GM21360 (cell line): Measurements from ENCODE around the gene ELL2.

ENCODE experiments used
- ATAC-seq: cut with Tn5 transposase; IDR thresholded peaks from one replicate; pipeline ENCODE4 v1.9.1; 2021; ENCODE audit warnings: mild to moderate bottlenecking, moderate library complexity; ENCODE audit not compliant: unreplicated experiment

Gene ELL2

GRCh38 chr5:95961617-95962474 lies at the start of gene ELL2:
Gene ELL2 (minus strand): TSS chr5:95961851. CDS start chr5:95961721, 130 bp downstream.
- ATAC-seq: peak; percentile 86

- no peak for ATAC-seq
Observed at GRCh38 chr5:96008987-96009647, 47.5 kb upstream of the ELL2 start.

DNA sequence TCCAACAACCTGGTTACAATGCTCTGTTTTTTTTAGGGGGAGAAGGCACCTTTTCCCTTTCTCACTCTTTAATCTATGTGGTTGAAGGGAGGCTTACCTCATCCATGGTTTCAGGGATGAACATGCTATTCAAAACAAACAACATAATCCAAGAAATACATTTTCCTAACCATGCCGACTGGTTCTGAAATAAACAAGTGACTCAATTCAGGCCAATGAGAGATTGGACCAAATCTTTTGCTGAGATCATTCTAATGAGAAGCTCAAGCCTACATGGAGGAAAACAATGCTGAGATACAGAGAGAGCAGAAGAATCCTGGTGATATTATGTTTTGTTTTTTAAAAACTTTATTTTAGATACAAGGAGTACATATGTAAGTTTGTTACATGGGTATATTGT lies 46.8 kb upstream of the ELL2 start:
- ATAC-seq: no peak

DNA sequence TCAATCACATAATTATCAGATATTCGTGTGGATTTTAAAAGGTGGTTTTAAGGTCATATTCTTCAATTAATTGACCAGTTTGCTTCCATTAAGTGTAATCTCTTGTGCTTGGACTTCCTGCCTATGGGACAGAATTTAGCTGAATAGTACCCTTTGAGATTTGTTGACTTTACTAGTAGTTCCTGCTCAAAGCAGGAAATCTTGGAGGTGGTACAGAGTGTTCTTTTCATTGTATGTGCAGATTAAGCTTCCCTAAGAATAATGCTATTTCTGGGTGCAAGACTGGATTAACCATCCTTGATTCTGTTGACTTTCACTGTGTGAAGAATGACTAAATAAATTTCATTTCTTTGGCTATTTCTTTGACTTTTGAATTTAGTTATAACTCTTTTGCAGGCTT lies 45.4 kb upstream of the ELL2 start:
- no peak for ATAC-seq

DNA sequence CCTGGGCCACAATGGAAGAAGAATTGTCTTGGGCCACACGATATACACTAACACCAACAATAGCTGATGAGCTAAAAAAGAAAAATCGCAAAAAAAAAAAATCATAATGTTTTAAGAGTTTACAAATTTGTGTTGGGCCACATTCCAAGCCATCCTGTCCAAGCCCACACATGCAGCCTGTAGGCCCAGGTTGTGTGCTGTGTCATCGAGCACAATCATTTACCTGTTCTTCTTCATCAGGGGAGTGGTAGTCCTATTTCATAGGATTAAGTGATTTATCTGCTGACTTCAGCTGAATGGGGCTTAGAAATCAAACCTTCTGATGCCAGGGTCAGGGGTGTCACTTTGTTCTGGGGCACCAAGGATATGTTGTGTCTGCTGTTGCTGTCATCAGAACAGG lies 44.6 kb upstream of the ELL2 start:
- ATAC-seq: no peak

- no peak for ATAC-seq
Observed at GRCh38 chr5:96004754-96005153, 43.1 kb upstream of the ELL2 start.

DNA sequence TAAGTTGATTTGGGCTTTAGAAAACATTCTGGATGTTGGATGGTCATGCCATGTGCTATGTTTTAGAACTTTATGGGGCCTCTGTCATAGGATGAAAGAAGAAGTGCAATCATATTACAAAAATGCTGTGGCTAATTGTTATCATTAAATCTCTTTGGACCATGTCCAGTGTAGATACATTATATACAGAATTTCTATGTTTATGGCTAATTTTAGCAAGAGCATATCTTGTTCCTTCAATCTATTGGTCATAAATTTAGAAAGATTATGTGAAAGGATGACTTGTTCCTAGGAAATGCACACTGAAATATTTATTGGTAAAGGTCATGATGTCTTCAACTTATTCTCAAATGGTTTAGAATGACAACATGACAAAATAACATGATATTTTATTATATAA lies 42.4 kb upstream of the ELL2 start:
- ATAC-seq: no peak

GRCh38 chr5:96001262-96001661 lies 39.6 kb upstream of the ELL2 start:
- no peak for ATAC-seq

- ATAC-seq: no peak
Observed at GRCh38 chr5:96000308-96000707, 38.7 kb upstream of the ELL2 start.

GRCh38 chr5:95996904-95997723 lies 35.5 kb upstream of the ELL2 start:
- no peak for ATAC-seq

- ATAC-seq: no peak
Observed at GRCh38 chr5:95995962-95996489, 34.4 kb upstream of the ELL2 start.

DNA sequence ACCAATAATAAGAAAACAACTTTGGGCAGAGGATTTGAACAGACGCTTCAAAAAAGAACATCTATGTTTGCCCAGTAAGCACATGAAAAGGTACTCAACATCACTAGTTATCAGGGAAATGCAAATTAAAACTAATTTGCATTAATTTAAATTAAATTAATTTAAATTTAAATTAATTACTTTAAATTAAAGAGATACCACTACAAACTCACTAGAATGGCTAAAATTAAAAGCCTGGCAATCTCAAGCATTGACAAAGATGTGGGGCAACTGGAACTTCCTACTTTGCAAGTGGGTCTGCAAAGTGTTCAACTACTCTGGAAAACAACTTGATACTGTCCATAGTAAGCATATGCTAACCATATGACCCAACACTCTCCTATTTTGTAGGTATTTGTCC lies 32.1 kb upstream of the ELL2 start:
- no peak for ATAC-seq

- no peak for ATAC-seq
Observed at GRCh38 chr5:95993266-95993665, 31.6 kb upstream of the ELL2 start.

DNA sequence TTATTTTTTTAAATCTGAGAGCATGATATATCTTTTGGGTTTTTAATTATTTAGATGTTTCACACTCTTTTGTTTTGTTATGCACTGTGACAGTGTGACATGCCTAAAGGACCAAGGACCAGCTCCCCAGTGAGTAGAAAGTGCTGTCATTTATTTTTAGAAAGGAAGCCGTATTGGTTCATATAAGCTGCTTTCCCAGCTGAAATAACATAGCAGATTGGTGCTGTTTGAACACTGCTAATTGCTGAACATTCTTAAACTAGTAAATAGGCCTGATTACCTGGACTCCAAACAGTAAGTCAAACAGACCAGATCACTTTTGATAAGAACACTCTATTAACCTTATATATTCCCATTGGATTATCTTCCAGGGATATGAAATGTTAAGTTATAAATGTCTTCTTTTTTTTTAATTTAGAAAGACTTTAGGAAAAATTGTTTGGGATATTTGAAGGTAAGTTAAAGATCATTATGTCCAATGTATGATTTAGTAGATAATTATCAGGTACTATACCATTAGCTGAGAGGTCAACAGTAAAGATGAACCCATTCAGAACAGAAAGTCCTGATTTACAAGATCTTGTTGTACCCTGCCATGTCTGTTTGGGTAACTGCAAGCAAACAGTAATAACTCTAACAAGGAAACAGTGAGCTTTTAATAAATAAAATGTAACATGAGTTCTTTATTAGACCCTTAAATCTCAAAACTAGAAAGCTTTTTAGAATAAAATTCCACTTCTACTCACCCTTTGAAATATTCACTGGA lies 27.8 kb upstream of the ELL2 start:
- no peak for ATAC-seq

- ATAC-seq: no peak
Observed at GRCh38 chr5:95988877-95989276, 27.2 kb upstream of the ELL2 start.

GRCh38 chr5:95988094-95988493 lies 26.4 kb upstream of the ELL2 start:
- no peak for ATAC-seq

- ATAC-seq: no peak
Observed at GRCh38 chr5:95986937-95987520, 25.4 kb upstream of the ELL2 start.

GRCh38 chr5:95986001-95986400 lies 24.4 kb upstream of the ELL2 start:
- no peak for ATAC-seq

GRCh38 chr5:95985249-95985648 lies 23.6 kb upstream of the ELL2 start:
- ATAC-seq: no peak

GRCh38 chr5:95984287-95984938 lies 22.8 kb upstream of the ELL2 start:
- ATAC-seq: no peak
